ENCODE data around the gene MRPS27.

GRCh38 chr5:72197393-72197792 lies 122.6 kb downstream of the MRPS27 start:
- no peak for TF ChIP-seq CTCF (conservative IDR thresholded peaks at IDR 0.05)
- TF ChIP-seq ZFX (IDR thresholded peaks at IDR 0.05), result no peak
